HepG2 (cell line): Measurements from ENCODE around the gene MKNK1. TPM values are rescaled to one million over a fixed set of nuclear protein-coding genes. Genes with fewer than 3 reads are reported as not detected.
A peak's percentile ranks its signal among the peaks of the same experiment; 100 is the strongest.

Source experiments
- CBX5 ChIP-seq: sonication (generic); formaldehyde crosslinking; IDR thresholded peaks from 2 replicates; pipeline ENCODE4 v1.4.0; 2020; ENCODE audit warnings: missing genetic modification reagents, borderline replicate concordance
- DNMT3B ChIP-seq: conservative IDR thresholded peaks from 2 replicates; pipeline ENCODE4 v1.6.1; 2016; ENCODE audit warnings: missing biosample characterization, control low read depth
- MAFK ChIP-seq, 2 experiments: IDR thresholded peaks in 1 of 2; conservative IDR thresholded peaks in 1 of 2; 2 replicates each; pipeline ENCODE4 v1.6.1; 2011; ENCODE audit warnings: improper control_type of control experiment in 2 of 2, low read length in 2 of 2
- MAZ ChIP-seq, 2 experiments: sonication (generic) in 1 of 2; formaldehyde crosslinking in 1 of 2; IDR thresholded peaks; 2 replicates each; pipeline versions ENCODE4 v1.5.0 to v1.6.1; 2012 to 2020; ENCODE audit warnings: low read depth in 2 of 2, mild to moderate bottlenecking in 2 of 2, borderline replicate concordance in 1 of 2, improper control_type of control experiment in 1 of 2, low read length in 1 of 2, missing genetic modification reagents in 1 of 2, moderate library complexity in 1 of 2
- MXD4 ChIP-seq: IDR thresholded peaks from 2 replicates; pipeline ENCODE4 v1.6.1; 2016; ENCODE audit warnings: mild to moderate bottlenecking, missing biosample characterization, missing genetic modification reagents
- RFXAP ChIP-seq: sonication (generic); formaldehyde crosslinking; IDR thresholded peaks from 2 replicates; pipeline ENCODE4 v1.4.0; 2020; ENCODE audit warnings: missing genetic modification reagents, borderline replicate concordance
- SYNCRIP ChIP-seq: fragments of 200-400 bp; formaldehyde crosslinking; IDR thresholded peaks from 2 replicates; pipeline ENCODE4 v1.6.1; 2018; ENCODE audit warnings: mild to moderate bottlenecking, low read depth, low read length; ENCODE audit not compliant: insufficient read depth
- TAF15 ChIP-seq: fragments of 200-400 bp; formaldehyde crosslinking; IDR thresholded peaks from one replicate; pipeline ENCODE4 v1.6.1; 2018; ENCODE audit warnings: mild to moderate bottlenecking, low read depth, low read length; ENCODE audit not compliant: poor library complexity, severe bottlenecking
- TMF1 ChIP-seq: sonication (generic); formaldehyde crosslinking; IDR thresholded peaks from 2 replicates; pipeline ENCODE4 v1.8.1; 2022; ENCODE audit warnings: low read depth, missing genetic modification reagents
- ZBTB21 ChIP-seq: sonication (generic); formaldehyde crosslinking; IDR thresholded peaks from 2 replicates; pipeline ENCODE4 v1.4.0; 2020; ENCODE audit warnings: missing genetic modification reagents
- ZBTB8A ChIP-seq: sonication (generic); formaldehyde crosslinking; IDR thresholded peaks from 2 replicates; pipeline ENCODE4 v1.4.0; 2020; ENCODE audit warnings: mild to moderate bottlenecking, low read depth, missing genetic modification reagents, borderline replicate concordance
- ZC3H13 ChIP-seq: sonication (generic); formaldehyde crosslinking; IDR thresholded peaks from 2 replicates; pipeline ENCODE4 v1.8.1; 2023; ENCODE audit warnings: mild to moderate bottlenecking, missing genetic modification reagents, moderate library complexity
- ZNF138 ChIP-seq: sonication (generic); formaldehyde crosslinking; IDR thresholded peaks from 2 replicates; pipeline ENCODE4 v1.5.0; 2020; ENCODE audit warnings: mild to moderate bottlenecking, low read depth, missing genetic modification reagents
- ZNF207 ChIP-seq: fragments of 450-650 bp; IDR thresholded peaks from 2 replicates; pipeline ENCODE4 v1.6.1; 2016; ENCODE audit warnings: antibody characterized with exemption, borderline replicate concordance
- ZNF30 ChIP-seq: sonication (generic); formaldehyde crosslinking; IDR thresholded peaks from 2 replicates; pipeline ENCODE4 v1.5.0; 2020; ENCODE audit warnings: mild to moderate bottlenecking, missing genetic modification reagents
- ZNF562 ChIP-seq: sonication (generic); formaldehyde crosslinking; IDR thresholded peaks from 2 replicates; pipeline ENCODE4 v1.8.0; 2022; ENCODE audit warnings: missing genetic modification reagents, borderline replicate concordance
- ZNF569 ChIP-seq: sonication (generic); formaldehyde crosslinking; IDR thresholded peaks from 2 replicates; pipeline ENCODE4 v1.5.0; 2020; ENCODE audit warnings: mild to moderate bottlenecking, missing genetic modification reagents, moderate library complexity, borderline replicate concordance
- ZNF670 ChIP-seq: sonication (generic); formaldehyde crosslinking; IDR thresholded peaks from 2 replicates; pipeline ENCODE4 v1.8.0; 2022; ENCODE audit warnings: mild to moderate bottlenecking, missing genetic modification reagents, borderline replicate concordance
- ZNF761 ChIP-seq: sonication (generic); formaldehyde crosslinking; conservative IDR thresholded peaks from 2 replicates; pipeline ENCODE4 v1.4.0; 2020; ENCODE audit warnings: mild to moderate bottlenecking, missing genetic modification reagents
- ZNF777 ChIP-seq: sonication (generic); formaldehyde crosslinking; IDR thresholded peaks from 2 replicates; pipeline ENCODE4 v1.4.0; 2020; ENCODE audit warnings: missing genetic modification reagents
- polyA plus RNA-seq, 8 experiments: library from polyadenylated mRNA; depleted of rRNA in 3 of 8; stranded (reverse) in 7 of 8; unstranded in 1 of 8; fragments of >200 nt; fragmentation: Illumina TruSeq in 4 of 8; extraction: Trizol in 4 of 8; gene quantifications; 2 replicates each; pipeline versions ENCODE4 v1.2.1 to v1.2.3, GENCODE V29; 2011 to 2016; ENCODE audit warnings: low read depth in 4 of 8, missing spikeins in 1 of 8, mixed read lengths in 1 of 8; ENCODE audit not compliant: insufficient read depth in 1 of 8
- total RNA-seq, 5 experiments: library from RNA; depleted of rRNA; stranded (reverse); fragments of >200 nt; fragmentation: Illumina TruSeq; extraction: Trizol; gene quantifications; 2 replicates each; pipeline ENCODE4 v1.2.3, GENCODE V29; 2016; ENCODE audit warnings: low read depth in 1 of 5
- TF ChIP-seq, protein P1 (sequence below): sonication (generic); formaldehyde crosslinking; IDR thresholded peaks from 2 replicates; pipeline ENCODE4 v1.8.1; 2022; ENCODE audit warnings: low read depth, mild to moderate bottlenecking, missing genetic modification reagents
- TF ChIP-seq, protein P2 (sequence below): sonication (generic); formaldehyde crosslinking; IDR thresholded peaks from 2 replicates; pipeline ENCODE4 v1.5.0; 2020; ENCODE audit warnings: mild to moderate bottlenecking, missing genetic modification reagents
- TF ChIP-seq, protein P3 (sequence below): sonication (generic); formaldehyde crosslinking; IDR thresholded peaks from 2 replicates; pipeline ENCODE4 v1.4.0; 2020; ENCODE audit warnings: mild to moderate bottlenecking, missing genetic modification reagents

Gene MKNK1
- total and polyA plus RNA-seq, 2 of the 13 experiments (the other 11 are each of a cell fraction or from before 2014, with no cell fraction given), result 18.5 to 24.1 TPM

DNA sequence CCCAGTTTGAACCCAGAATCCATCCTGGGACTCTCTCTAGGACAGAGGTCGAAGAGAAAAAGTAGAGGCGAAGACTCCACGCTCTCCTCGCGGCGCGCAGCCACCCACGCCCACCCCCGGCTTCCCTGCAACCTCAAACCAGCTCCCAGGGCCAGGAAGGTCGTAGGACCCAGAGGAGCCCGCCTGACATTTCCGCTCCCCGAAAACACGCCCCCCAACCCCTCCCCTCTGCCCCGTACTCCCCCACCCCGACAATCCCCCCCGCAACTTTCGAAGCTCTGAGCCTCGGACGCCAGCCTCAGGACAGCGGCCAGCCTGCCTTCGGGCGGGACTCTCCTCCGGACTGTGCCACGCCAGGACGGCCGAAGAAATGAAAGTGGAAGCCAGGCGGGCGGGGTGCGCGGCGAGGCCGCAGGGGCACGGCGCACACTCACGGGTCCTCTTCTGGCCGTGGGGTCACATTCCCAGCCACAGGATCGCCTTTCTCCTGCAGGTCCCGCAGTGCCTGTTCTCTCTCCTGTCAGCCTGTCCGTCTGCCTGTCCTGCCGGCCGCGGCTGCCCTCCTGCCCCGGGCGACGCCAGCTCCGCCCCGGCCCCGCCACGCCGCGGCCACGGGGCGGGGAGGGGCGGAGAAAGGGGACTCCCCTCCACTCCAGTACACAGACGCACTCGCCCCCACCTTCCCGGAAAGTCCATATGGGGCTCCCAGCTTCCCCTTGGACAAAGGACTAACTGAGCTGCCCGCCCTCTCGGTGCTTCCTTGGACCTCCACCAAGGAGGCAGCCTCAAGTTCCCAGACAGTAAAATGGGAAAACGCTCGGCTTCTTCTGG, 12.4 kb upstream of the MKNK1 start, which contains the start of gene MOB3C (continued):
- no peak for TF ChIP-seq MAFK (conservative IDR thresholded peaks at IDR 0.05 in 1 of 2, IDR thresholded peaks at IDR 0.05 in 1 of 2; ENCODE audit: low read length in 2 of 2)
- no peak for TF ChIP-seq SYNCRIP
- TF ChIP-seq ZNF30 (CRISPR knock-in tag), result no peak
- TF ChIP-seq, protein P1, sequence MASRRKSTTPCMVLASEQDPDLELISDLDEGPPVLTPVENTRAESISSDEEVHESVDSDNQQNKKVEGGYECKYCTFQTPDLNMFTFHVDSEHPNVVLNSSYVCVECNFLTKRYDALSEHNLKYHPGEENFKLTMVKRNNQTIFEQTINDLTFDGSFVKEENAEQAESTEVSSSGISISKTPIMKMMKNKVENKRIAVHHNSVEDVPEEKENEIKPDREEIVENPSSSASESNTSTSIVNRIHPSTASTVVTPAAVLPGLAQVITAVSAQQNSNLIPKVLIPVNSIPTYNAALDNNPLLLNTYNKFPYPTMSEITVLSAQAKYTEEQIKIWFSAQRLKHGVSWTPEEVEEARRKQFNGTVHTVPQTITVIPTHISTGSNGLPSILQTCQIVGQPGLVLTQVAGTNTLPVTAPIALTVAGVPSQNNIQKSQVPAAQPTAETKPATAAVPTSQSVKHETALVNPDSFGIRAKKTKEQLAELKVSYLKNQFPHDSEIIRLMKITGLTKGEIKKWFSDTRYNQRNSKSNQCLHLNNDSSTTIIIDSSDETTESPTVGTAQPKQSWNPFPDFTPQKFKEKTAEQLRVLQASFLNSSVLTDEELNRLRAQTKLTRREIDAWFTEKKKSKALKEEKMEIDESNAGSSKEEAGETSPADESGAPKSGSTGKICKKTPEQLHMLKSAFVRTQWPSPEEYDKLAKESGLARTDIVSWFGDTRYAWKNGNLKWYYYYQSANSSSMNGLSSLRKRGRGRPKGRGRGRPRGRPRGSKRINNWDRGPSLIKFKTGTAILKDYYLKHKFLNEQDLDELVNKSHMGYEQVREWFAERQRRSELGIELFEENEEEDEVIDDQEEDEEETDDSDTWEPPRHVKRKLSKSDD, result no peak
- TF ChIP-seq, protein P2, sequence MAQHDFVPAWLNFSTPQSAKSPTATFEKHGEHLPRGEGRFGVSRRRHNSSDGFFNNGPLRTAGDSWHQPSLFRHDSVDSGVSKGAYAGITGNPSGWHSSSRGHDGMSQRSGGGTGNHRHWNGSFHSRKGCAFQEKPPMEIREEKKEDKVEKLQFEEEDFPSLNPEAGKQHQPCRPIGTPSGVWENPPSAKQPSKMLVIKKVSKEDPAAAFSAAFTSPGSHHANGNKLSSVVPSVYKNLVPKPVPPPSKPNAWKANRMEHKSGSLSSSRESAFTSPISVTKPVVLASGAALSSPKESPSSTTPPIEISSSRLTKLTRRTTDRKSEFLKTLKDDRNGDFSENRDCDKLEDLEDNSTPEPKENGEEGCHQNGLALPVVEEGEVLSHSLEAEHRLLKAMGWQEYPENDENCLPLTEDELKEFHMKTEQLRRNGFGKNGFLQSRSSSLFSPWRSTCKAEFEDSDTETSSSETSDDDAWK, result no peak
- TF ChIP-seq DNMT3B (CRISPR knock-in tag), result no peak
- TF ChIP-seq, protein P3, sequence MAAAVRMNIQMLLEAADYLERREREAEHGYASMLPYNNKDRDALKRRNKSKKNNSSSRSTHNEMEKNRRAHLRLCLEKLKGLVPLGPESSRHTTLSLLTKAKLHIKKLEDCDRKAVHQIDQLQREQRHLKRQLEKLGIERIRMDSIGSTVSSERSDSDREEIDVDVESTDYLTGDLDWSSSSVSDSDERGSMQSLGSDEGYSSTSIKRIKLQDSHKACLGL (CRISPR knock-in tag), result peak; percentile 56; the same call in 1 of the 2 replicates
- TF ChIP-seq TMF1 (CRISPR knock-in tag), result no peak
- no peak for TF ChIP-seq ZBTB8A (CRISPR knock-in tag)
- no peak for TF ChIP-seq MXD4 (CRISPR knock-in tag)
- peak; percentile 55 for TF ChIP-seq ZNF777 (CRISPR knock-in tag)
- TF ChIP-seq ZNF761, result no peak
- no peak for TF ChIP-seq ZNF207
- no peak for TF ChIP-seq TAF15
- 0 out of 2 replicates have a peak, but pooled peaks have one; percentile 23 for TF ChIP-seq MAZ (IDR thresholded peaks at IDR 0.05; ENCODE audit: borderline replicate concordance, low read depth, low read length)
- TF ChIP-seq MAZ (CRISPR knock-in tag; IDR thresholded peaks at IDR 0.05; ENCODE audit: low read depth), result peak; percentile 38; the same call in 1 of the 2 replicates
- TF ChIP-seq CBX5, result no peak
- TF ChIP-seq ZNF569 (CRISPR knock-in tag), result no peak
- no peak for TF ChIP-seq RFXAP (CRISPR knock-in tag)
- no peak for TF ChIP-seq ZNF670 (CRISPR knock-in tag)
- no peak for TF ChIP-seq ZNF138 (CRISPR knock-in tag)
- TF ChIP-seq ZNF562, result no peak
- TF ChIP-seq ZBTB21 (CRISPR knock-in tag), result no peak
- TF ChIP-seq ZC3H13 (CRISPR knock-in tag), result 0 out of 2 replicates have a peak, but pooled peaks have one; percentile 31
